IPS DF 19.7 (cell line): ENCODE measurements around the gene HBM.
"Not testable (repeated sequence)": the region's sequence is repeated elsewhere in the genome, so short reads cannot be mapped to it uniquely, and the experiment has no call there.

Experiments used
- DNase-seq: peaks from one replicate; pipeline ENCODE4 v3.0.0-alpha.2; 2013; ENCODE audit warnings: low read depth, low spot score

Gene HBM, protein sequence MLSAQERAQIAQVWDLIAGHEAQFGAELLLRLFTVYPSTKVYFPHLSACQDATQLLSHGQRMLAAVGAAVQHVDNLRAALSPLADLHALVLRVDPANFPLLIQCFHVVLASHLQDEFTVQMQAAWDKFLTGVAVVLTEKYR

DNA sequence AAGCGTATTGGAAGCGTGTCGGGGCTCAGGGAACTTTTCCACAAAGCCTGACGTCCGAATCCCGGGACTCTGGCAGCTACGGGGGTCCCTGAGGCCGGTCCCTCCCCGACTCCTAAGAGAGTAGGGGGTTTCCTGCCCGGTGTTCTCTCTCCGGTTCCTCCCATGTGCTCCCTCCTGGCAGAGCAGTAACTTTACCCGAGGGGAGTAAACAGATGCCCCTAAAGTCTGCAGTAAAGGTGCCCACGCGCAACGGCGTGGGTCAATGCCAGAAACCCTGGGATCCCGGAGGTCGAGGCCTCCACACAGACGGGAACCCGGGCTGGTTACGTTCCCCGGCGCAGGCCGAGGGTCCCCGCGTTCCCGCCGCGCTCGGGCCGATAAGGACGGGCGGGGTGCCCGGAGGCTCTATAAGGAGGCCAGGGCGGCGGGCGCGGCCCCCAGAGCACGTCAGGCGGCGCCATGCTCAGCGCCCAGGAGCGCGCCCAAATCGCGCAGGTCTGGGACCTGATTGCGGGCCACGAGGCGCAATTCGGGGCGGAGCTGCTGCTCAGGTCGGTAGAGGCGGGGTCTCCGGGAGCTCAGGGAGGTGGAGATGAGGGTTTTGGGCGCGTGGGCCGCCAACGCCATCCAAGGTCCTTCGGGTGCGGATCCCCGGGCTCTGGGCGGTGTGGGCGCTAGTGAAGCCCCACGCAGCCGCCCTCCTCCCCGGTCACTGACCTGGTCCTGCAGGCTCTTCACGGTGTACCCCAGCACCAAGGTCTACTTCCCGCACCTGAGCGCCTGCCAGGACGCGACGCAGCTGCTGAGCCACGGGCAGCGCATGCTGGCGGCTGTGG, at the start of gene HBM:
Gene HBM (plus strand): TSS at position 440 of the 836 bp plus-strand sequence. CDS start 20 bp downstream, at position 460.
- no peak for DNase-seq

DNA sequence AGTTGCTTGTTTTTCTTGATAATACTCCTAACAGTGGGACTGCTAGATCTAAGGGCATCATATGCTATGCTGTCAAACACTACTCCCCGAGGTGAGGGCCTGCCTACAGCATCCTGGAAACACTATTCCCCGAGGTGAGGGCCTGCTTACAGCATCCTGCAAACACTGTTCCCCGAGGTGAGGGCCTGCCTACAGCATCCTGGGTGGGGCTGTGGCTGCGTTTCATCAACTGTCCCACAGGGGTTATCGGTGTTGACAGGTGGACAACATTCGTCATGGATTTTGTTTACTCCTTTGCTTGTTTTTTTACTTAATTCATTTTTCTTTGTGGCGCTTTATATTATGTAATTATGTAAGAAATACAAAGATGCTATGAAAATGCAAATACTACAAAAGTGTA, 49.8 kb upstream of the HBM start:
- DNase-seq: no peak

DNA sequence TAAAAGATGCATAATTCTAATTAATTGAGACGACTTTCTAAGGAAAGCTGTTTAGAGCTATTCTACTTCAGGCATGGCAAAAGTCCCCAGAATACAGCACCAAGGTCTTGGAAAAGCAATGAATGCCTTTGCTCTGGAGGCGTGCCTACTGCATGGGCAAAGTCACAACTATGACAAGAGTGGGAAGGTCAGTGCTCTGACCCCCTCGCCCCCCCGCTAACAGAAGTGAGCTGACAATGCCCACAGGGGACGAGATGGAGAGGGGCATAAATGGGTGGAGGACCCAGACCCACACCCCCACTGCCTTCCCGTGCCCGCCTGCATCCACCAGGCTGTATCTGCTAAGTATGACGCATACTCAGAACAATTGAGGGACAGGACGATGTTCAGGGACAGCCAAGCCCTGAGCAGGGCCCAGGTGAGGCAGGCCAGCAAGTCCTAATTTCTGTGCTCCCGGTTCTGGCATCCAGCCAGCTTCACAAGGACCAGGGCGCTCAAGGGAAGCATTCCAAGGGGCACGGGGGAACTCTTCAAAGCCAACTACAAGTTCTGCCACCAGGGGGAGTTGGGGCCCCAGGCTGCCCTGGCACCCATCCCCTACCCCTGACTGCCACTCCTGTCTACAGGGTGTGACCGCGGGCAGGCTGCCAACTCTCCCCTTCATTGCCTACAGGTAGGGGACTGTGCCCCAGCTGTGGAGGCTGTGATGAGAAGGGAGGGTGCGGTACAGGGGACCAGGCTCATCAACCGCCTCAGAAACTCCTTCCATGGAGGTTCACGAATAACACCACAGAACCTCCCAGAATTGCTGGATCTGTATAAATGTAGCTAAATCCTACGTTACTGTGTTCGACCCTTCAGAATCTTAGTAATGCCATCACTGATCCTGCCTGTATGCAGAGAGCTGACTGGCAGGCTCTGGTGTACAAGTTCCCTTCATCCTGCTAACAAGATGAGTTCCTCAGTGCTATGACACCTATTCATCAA, 48.1 kb upstream of the HBM start:
- no peak for DNase-seq

DNA sequence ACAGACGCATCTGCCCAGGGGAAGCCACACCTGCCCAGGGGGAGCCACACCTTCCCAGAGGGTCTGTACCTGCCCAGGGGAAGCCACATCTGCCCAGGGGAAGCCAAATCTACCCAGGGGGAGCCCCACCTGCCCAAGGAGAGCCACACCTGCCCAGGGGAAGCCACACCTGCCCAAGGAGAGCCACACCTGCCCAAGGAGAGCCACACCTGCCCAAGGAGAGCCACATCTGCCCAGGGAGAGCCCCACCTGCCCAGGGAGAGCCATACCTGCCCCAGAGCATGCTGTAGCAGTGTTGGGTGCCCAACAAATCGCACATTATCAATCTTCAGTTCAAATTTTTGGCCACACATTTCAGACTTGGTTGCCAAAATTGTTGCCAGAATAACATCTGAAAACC, 46.9 kb upstream of the HBM start:
- DNase-seq: no peak

DNA sequence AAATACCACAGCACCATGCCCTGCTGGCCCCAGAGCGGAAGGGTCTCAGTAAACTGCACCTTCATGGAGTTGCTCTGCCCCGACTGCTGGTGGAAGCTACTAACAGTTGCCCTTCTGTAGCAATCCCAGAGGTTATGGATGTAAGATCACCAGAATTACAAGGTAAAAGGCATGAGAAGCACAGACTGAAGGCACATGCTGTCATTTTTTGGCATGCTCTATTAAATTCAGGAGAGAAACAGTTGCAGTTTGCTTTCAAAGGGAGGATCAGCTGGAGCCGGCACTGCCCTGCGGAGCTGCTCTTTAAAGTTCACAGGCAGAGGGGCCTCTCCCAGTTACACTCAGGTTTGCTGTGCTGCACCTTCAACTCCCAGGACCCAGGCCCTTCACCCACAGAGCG, 46.5 kb upstream of the HBM start:
- no peak for DNase-seq

DNA sequence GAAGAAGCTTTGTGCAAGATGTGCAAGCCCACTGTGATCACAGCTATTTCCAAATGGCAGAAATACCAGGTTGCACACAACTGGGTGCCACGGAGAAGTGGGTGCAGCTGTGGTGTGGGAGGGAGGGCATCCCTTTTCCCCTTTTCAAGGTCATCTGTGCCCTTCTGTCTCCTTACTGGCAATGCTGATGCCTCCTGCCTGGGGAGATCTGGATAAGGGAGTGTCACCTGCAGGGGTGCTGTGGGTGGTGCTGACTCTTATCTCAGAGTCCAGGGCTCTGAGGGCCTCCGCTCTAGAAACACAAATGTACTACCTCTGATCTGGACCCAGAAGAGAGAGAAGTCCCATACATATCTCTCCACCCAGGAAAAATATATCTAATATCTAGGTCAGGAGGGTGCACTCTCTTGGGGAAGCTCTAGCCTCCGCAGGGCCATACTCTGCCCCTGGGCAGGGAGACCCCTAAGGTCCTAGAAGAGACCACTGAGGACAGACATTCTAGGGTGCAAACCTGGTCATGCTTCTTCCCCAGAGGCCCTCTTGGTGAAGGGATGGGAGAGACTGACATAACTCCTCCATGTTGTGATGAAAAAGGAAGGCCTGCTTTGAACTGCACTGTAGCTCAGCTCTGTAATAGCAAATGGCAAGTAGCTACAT, 45.8 kb upstream of the HBM start:
- no peak for DNase-seq

DNA sequence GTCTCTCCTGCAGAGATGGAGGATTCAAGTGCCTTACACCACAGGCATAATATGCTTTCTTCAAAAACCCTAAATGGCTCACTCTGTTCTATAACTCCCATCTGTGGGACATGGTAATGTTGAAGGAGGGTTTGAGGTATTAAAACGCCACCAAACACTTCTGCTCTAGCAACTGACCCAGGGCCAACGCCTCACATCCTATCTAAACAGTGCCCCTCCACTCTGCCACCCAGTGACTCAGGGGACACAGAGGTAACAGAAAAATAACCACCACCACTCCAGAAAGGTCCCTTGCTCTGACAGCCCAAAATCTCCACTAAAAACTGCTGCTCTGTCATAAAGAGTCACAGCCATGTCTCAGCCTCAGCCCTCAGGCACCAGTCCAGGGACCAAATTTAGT, 45.0 kb upstream of the HBM start:
- no peak for DNase-seq

DNA sequence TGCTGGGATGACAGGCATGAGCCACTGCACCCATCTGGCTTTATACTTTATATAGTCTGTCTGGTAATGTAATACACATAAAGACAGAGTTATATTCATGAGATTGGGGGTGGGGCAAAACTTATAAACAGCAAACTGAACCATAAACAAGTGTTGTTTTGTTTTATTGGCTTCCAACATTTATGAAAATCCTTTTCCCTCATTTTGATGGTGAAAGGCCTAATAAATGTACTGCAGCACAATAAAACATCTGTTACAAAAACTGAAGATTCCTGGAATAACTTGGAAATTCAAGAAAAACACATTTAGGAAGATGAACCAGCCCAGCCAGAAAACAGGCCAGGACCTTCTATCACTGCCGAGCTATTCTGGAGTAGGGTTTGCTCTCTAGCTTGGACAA, 43.4 kb upstream of the HBM start:
- no peak for DNase-seq

DNA sequence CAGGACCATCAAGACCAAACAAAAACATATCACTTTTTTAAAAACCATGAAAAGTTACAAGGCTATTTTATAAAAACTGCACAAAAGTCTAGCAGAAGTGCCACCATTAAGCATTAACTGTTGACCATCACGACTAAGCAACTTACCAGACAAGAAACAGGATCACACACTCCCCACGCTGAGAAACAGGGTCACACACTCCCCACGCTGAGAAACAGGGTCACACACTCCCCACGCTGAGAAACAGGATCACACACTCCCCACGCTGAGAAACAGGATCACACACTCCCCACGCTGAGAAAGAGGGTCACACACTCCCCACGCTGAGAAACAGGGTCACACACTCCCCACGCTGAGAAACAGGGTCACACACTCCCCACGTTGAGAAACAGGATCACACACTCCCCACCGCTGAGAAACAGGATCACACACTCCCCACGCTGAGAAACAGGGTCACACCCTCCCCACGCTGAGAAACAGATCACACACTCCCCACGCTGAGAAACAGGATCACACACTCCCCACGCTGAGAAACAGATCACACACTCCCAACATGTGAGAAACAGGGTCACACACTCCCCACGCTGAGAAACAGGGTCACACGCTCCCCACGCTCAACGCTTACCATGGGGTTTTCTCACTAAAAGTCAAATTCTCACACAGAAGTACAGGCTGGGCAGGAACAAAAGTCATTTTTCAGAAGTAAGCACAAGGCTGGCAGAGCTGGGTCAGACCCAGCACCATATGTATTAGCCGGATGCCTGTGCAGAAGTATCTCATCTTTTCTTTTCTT, 42.0 kb upstream of the HBM start:
- not testable (repeated sequence) for DNase-seq

DNA sequence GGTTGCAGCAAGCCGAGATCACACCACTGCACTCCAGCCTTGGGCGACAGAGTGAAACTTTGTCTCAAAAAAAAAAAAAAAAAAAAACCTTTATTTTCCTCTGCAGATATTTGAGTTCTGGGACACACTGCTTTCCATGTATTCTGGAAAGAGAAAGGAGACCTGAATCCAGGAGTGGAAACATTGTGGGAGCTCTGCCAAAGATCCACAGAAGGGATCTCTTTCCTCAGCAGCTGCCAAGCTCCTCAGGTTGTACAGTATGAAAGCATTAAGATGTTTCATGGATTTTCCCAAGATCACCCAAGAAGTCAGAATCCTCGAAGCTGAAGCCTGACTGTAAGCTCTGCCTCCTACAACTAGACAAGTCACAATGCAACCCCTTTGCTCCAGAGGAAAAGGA, 40.8 kb upstream of the HBM start:
- DNase-seq: no peak

DNA sequence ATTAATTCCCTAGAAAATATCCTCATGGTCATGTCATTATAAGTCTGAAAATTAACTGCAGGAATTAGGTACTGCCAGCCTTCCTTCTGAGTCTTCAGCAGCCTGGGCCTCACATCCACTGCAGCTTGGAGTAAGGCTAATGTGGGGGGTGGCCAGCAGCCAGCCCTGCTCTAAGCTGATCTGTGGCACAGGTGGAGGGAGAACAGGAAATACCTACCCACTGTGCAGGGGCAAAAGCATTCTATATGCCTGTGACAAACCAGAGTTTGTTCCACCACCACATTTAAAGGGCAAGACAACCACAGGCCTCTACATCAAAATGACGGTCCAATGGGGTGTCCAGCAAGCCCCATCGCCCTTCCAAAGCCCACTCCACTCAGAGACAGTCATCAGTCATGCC, 36.7 kb upstream of the HBM start:
- DNase-seq: no peak

DNA sequence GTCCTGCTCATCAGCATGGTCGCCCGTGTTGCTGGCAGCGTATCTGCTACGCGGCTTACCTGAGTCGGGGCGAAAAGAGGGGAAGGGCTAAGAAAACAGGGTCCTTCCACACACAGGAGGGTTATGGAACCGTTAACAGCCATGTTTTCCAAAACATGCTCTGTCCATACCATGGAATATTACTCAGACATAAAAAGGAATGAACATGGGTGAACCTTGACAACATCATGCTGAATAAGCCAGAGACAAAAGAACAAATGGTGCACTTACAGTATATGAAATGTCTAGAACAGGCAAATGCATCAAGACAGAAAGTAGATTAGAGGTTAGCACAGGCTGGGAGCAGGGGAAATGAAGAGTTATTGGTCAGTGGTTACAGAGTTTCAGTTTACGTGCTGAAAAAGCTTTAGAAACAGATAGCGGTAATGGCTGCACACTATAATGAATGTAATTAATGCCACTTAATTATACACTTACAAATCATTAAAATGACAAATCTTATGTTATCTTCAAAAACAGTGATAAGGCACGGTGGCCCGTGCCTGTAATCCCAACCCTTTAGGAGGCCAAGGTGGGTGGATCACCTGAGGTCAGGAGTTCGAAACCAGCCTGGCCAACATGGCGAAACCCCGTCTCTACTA, 35.1 kb upstream of the HBM start:
- DNase-seq: no peak

DNA sequence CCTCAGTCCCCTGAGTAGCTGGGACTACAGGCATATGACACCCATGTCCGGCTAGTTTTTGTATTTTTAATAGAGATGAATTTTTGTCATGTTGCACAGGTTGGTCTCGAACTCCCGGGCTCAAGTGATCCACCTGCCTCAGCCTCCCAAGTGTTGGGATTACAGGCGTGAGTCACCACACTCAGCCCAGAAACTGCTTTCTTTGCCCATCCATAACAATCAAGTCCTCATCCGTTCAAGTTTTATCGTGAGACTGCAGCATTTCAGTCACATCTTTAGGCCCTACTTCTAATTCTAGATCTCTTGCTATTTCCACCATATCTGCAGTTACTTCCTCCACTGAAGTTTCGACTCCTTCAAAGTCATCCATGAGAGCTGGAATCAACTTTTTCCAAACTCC, 33.7 kb upstream of the HBM start:
- DNase-seq: no peak

DNA sequence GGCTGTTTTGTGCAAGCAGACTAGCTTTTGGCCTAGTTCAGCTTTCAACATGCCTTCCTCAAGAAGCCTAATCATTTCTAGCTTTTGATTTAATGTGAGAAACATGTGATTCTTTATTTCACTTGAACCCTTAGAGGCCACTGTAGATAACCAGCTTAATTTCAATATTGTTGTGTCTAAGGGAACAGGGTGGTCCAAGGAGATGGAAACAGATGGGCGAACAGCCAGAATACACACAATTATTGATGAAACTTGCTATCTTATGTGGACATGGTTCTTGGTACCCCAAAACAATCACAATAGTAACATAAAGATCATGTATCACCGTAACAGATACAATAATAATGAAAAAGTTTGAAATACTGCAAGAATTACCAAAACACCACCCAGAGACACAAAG, 32.1 kb upstream of the HBM start:
- DNase-seq: no peak

DNA sequence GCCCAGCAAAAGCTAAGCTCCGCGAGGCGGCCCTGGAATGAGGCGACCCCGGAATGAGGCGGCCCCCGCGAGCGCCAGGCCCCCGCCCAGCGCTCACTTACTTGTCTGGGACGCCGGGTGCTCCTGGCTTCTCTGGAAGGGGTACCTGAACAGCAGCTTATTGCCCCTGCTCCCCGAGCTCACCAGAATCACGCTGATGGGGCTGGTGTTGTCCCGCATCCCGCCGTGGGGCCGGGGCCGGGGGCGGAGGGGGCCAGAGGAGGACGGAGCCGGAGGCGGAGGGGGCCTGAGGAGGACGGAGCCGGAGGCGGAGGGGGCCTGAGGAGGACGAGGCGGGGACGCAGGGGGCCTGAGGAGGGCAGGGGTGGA, 27.7 kb upstream of the HBM start:
- DNase-seq: no peak

DNA sequence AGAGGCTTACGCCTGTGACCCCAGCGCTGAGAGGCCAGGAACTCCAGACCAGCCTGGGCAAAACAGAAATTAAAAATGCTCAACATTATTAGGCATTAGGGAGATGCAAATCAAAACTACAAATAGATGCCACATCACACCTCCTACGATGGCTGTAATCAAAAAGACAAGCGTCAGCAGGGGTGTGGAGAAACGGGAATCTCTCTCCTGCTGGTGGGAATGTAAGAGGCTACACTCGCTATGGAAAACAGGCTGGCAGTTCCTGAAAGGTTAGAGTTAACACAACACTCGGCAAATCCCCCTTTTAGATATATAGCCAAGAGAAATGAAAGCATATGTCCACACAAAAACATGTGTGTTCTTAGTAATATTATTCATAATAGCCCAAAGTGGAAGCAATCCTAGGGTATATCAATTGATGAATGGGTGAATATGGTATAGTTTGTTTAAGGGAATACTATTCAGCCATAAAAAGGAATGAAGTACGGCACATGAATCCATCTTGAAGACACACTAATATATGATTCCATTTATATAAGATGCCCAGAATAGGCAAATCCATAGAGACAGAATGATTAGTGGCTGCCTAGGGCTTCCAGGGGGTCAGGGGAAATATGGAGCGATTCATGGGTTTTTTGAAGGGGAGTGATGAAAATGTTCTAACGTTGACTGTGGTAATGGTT, 25.5 kb upstream of the HBM start:
- no peak for DNase-seq

DNA sequence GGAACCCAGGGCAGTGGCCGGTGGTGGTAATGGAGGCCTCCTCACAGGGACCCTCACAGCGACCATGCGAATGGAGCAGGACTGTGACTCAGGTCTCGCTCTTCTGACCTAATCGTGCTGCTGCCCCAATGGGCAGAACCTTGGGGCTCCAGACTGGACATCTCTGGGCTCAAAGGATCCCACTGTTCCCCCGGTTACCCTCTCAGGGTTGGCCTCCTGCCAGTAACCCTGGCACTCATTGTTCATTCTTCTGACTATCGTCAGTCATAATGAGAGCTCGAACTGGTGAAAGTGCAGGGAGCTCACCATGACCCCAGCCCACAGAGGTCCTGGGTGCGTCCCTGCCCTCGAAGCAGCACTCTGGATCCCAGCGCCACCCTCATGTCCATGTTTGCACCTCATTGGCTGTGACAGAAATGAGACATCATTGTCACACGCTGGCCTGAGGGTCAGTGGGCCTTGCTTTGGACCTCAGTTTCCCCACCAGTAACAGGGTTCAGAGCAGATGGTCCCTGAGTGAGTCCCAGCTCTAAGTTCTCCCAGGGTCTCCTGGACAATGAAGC, 23.3 kb upstream of the HBM start:
- DNase-seq: no peak

DNA sequence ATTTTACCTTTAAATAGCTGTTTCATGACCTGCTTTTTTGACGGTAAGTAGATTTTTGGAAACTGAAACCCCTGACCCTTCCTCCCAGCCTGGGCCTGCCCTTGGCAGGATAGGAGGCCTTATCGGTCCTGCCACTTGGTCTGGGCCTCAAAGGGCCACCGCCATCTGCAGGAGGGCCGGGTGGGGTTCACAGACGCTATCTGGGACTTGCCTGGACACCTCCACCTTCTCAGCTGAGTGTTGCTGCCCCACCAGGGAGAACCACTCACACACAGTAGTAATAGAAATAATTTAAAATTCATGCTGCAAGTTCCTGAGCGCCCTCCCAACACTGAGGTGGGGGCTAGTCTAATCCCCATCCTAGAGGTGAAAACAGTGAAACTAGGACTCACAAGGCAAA, 22.7 kb upstream of the HBM start:
- no peak for DNase-seq

DNA sequence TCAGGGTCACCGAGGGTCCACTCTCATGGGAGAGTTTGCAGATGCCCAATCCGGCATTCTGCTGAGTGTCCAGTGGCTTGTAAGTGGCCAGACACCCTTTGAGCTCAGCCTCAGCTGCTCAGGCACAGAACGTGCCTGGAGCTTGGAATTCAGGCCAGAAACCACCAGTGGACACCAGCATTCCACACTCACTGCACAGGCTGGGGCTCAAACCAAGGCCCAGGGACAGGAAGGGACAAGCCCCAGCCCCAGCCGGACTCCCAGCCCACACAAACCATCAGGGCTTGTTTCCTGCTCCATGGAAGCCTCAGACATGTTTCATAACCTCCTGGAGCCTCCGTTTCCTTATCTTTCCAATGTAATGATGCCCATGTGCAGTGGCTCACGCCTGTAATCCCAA, 22.3 kb upstream of the HBM start:
- no peak for DNase-seq

DNA sequence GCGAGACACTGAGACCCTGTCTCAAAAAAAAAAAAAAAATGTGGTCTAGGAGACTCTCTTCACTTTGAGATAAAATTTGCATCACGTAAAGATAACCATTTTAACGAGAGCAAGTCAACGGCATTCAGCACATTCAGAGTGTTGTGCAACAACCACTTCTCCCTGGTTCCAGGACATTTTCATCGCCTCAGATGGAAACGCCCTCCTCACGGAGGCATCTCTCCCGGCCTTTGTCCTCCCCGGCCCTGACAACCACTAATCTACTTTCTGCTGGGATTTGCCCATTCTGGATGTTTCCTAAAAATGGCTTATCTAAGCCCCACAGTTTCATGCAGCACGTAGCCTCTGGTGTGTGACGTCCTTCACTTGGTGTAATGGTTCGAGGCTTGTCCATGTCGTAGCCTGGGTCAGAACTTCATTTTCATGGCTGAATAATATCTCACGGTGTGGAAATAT, 21.0 kb upstream of the HBM start:
- DNase-seq: no peak
